H1 (cell line): ENCODE measurements around the gene UBXN4. TPM values are rescaled to one million over a fixed set of nuclear protein-coding genes. Genes with fewer than 3 reads are reported as not detected.
A peak's percentile ranks its signal among the peaks of the same experiment; 100 is the strongest.

ENCODE experiments used
- ATF2 ChIP-seq: IDR thresholded peaks from 2 replicates; pipeline ENCODE4 v1.6.1; 2012; ENCODE audit warnings: low read length, inconsistent platforms
- BACH1 ChIP-seq: IDR thresholded peaks from 2 replicates; pipeline ENCODE4 v1.6.1; 2012; ENCODE audit warnings: low read length, improper control_type of control experiment
- CBX5 ChIP-seq: fragments of 300-800, 300-1000 bp; sonication (generic); IDR thresholded peaks from 2 replicates; pipeline ENCODE4 v1.7.1; 2016; ENCODE audit warnings: antibody characterized with exemption, low read length, low read depth
- CHD1 ChIP-seq: IDR thresholded peaks from 2 replicates; pipeline ENCODE4 v1.6.1; 2012; ENCODE audit warnings: low read depth, low read length, improper control_type of control experiment
- CTBP2 ChIP-seq: IDR thresholded peaks from 2 replicates; pipeline ENCODE4 v1.7.0; 2011; ENCODE audit warnings: borderline replicate concordance, mild to moderate bottlenecking, moderate library complexity, mixed read lengths, low read length; ENCODE audit not compliant: insufficient read depth, insufficient read length
- EP300 ChIP-seq, 2 experiments: IDR thresholded peaks; 1 replicate in 1 of 2; 2 replicates in 1 of 2; pipeline ENCODE4 v1.6.1; 2011 to 2012; ENCODE audit warnings: low read depth in 2 of 2, low read length in 2 of 2, mild to moderate bottlenecking in 2 of 2, borderline replicate concordance in 1 of 2, inconsistent platforms in 1 of 2, moderate library complexity in 1 of 2
- EZH2 ChIP-seq: fragments of 200-600 bp; sonication (generic); IDR thresholded peaks from 2 replicates; pipeline ENCODE4 v1.7.1; 2012; ENCODE audit warnings: low read depth, mild to moderate bottlenecking, moderate library complexity, low read length, inconsistent platforms; ENCODE audit not compliant: severe bottlenecking
- JUN ChIP-seq: IDR thresholded peaks from 2 replicates; pipeline ENCODE4 v1.6.1; 2011; ENCODE audit warnings: low read depth, mild to moderate bottlenecking, improper control_type of control experiment, low read length
- KDM5A ChIP-seq: fragments of 200-600 bp; IDR thresholded peaks from 2 replicates; pipeline ENCODE4 v1.7.1; 2012; ENCODE audit warnings: mild to moderate bottlenecking, low read length, inconsistent platforms, mixed read lengths
- MAFK ChIP-seq: IDR thresholded peaks from 2 replicates; pipeline ENCODE4 v1.6.1; 2012; ENCODE audit warnings: low read depth, mild to moderate bottlenecking, improper control_type of control experiment, low read length
- PHF8 ChIP-seq: fragments of 200-600 bp; sonication (generic); conservative IDR thresholded peaks from 2 replicates; pipeline ENCODE4 v1.7.1; 2012; ENCODE audit warnings: low read depth, mild to moderate bottlenecking, inconsistent platforms, low read length, moderate library complexity
- POLR2AphosphoS5 ChIP-seq: IDR thresholded peaks from 2 replicates; pipeline ENCODE4 v1.6.1; 2011; ENCODE audit warnings: low read depth, low read length
- RAD21 ChIP-seq, 2 experiments: IDR thresholded peaks in 1 of 2; conservative IDR thresholded peaks in 1 of 2; 2 replicates each; pipeline ENCODE4 v1.6.1; 2011; ENCODE audit warnings: low read depth in 2 of 2, low read length in 2 of 2, improper control_type of control experiment in 1 of 2, inconsistent platforms in 1 of 2, mild to moderate bottlenecking in 1 of 2, moderate library complexity in 1 of 2
- SAP30 ChIP-seq: fragments of 300-600 bp; sonication (generic); IDR thresholded peaks from 2 replicates; pipeline ENCODE4 v1.7.1; 2012; ENCODE audit warnings: low read length, moderate library complexity, mild to moderate bottlenecking, inconsistent platforms; ENCODE audit not compliant: insufficient read depth, insufficient replicate concordance
- SIN3A ChIP-seq, 2 experiments: IDR thresholded peaks in 1 of 2; conservative IDR thresholded peaks in 1 of 2; 2 replicates each; pipeline ENCODE4 v1.6.1; 2011 to 2012; ENCODE audit warnings: low read length in 2 of 2, improper control_type of control experiment in 1 of 2, low read depth in 1 of 2, mild to moderate bottlenecking in 1 of 2
- SIX5 ChIP-seq: IDR thresholded peaks from 2 replicates; pipeline ENCODE4 v1.6.1; 2011; ENCODE audit warnings: mild to moderate bottlenecking, low read depth, low read length
- SP1 ChIP-seq: IDR thresholded peaks from 2 replicates; pipeline ENCODE4 v1.6.1; 2011; ENCODE audit warnings: low read depth, low read length
- SRF ChIP-seq: IDR thresholded peaks from 2 replicates; pipeline ENCODE4 v1.6.1; 2011; ENCODE audit warnings: mild to moderate bottlenecking, low read depth, low read length, moderate library complexity
- TAF7 ChIP-seq: optimal IDR thresholded peaks from 2 replicates; pipeline ENCODE3; 2011; ENCODE audit warnings: low read depth, mild to moderate bottlenecking, inconsistent platforms, low read length, moderate library complexity, borderline replicate concordance
- TEAD4 ChIP-seq: IDR thresholded peaks from 2 replicates; pipeline ENCODE4 v1.6.1; 2012; ENCODE audit warnings: low read depth, low read length, inconsistent platforms, mixed read lengths
- ZNF274 ChIP-seq: IDR thresholded peaks from 2 replicates; pipeline ENCODE4 v1.7.0; 2012; ENCODE audit warnings: low read length, borderline replicate concordance; ENCODE audit errors: extremely low read depth
- polyA plus RNA-seq, 7 experiments: library from polyadenylated mRNA; depleted of rRNA in 3 of 7; stranded (reverse) in 5 of 7; unstranded in 2 of 7; fragments of >200 nt in 5 of 7; fragments of 200-250 nt in 2 of 7; gene quantifications; 1 replicate in 5 of 7; 2 replicates in 1 of 7; 4 replicates in 1 of 7; pipeline versions ENCODE4 v1.2.1 to v1.2.3, GENCODE V29; 2011 to 2013; ENCODE audit warnings: missing spikeins in 2 of 7, mixed read lengths in 2 of 7
- total RNA-seq: library from RNA; stranded (reverse); fragmentation: NEBNext Ultra II Directional; extraction: Animal tissue kit (Norgen Biotek cat#: 25700); gene quantifications from 2 replicates; pipeline ENCODE4 v1.2.1, GENCODE V29; 2021

UBXN4 gene
- total and polyA plus RNA-seq, 2 of the 8 experiments (the other 6 are each of a cell fraction or from before 2014, with no cell fraction given): 20.1 to 64.2 TPM

DNA sequence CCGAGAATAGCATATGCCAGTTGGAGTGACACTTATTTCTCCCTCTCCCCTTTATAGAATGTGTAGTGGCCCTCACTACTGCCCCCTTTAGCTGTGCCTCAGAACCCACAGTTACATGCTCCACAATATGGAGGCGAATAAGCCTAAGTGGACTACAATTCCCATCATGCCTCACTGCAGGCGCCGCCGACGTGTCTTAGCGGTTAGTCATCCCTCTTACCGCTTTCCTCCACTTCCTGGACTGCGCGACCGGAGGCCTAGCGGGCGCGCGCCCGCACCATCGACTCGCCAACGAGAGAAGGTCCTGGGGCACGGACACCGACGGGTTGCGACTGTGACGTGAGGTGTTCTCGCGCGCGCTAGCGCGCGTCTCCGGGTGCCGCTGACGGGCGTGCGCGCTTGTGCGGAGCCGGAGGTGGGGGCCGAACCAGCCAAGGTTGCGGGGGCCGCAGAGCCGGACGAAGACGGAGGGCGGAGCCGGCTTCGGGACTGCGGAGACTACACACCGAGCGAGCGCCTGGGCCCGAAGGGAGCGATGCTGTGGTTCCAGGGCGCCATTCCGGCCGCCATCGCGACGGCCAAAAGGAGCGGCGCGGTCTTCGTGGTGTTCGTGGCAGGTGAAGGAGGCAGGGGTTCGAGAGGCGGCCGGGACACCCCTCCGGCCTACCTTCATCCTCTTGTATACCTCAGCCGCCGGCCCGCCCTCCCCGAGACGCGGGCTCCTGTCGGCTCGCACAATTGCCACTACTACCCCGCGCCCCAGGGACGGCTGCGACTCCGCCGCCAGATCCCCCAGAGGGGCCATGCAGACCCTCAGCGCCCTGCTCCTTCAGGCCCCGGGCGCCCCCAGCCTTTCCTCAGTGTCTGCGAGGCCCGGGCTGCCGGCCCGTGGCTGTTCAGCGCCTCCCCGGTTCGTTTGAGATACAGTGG, at the start of gene UBXN4 (continued):
- TF ChIP-seq SIN3A (conservative IDR thresholded peaks at IDR 0.05 in 1 of 2, IDR thresholded peaks at IDR 0.05 in 1 of 2; ENCODE audit: low read depth in 1 of 2, low read length in 2 of 2): peak in 1 of 2 experiments; percentile 46; a peak in 2 of 4 replicates
- TF ChIP-seq RAD21 (IDR thresholded peaks at IDR 0.05 in 1 of 2, conservative IDR thresholded peaks at IDR 0.05 in 1 of 2; ENCODE audit: low read depth in 2 of 2, low read length in 2 of 2): peak in 1 of 2 experiments; percentile 22; a peak in 1 of 4 replicates
- TF ChIP-seq EZH2: no peak
- TF ChIP-seq BACH1: peak; percentile 74
- no peak for TF ChIP-seq CTBP2
- no peak for TF ChIP-seq SRF
- no peak for TF ChIP-seq MAFK
- peak; percentile 92 for TF ChIP-seq PHF8
- peak; percentile 78 for TF ChIP-seq SIX5
- no peak for TF ChIP-seq EP300 (IDR thresholded peaks at IDR 0.05; ENCODE audit: borderline replicate concordance in 1 of 2, low read depth in 2 of 2, low read length in 2 of 2)
- no peak for TF ChIP-seq SP1
- TF ChIP-seq SAP30: no peak
- TF ChIP-seq ZNF274: no peak
- peak; percentile 42; the same call in 1 of the 2 replicates for TF ChIP-seq TEAD4
- peak; percentile 93 for TF ChIP-seq POLR2AphosphoS5
- peak; percentile 55; the same call in 1 of the 2 replicates for TF ChIP-seq ATF2
- TF ChIP-seq TAF7: no peak
- no peak for TF ChIP-seq CHD1
- no peak for TF ChIP-seq KDM5A
- no peak for TF ChIP-seq CBX5
- peak; percentile 93 for TF ChIP-seq JUN
